NCI-H2171 treated with DMSO at 0.1 percent for 48 hours (cell line): Measurements from ENCODE around the gene GSPT1.
A peak's percentile ranks its signal among the peaks of the same experiment; 100 is the strongest.
"Not testable (repeated sequence)": the region's sequence is repeated elsewhere in the genome, so short reads cannot be mapped to it uniquely, and the experiment has no call there.

Experiments
- DNase-seq: peaks from one replicate; lab custom pipeline; 2025; lab: John Stamatoyannopoulos, UW

GSPT1 gene

GRCh38 chr16:11857161-11857560, 58.6 kb downstream of the GSPT1 start:
- no peak for DNase-seq

GRCh38 chr16:11852092-11852809, 63.5 kb downstream of the GSPT1 start:
- DNase-seq: no peak

- peak; percentile 92 for DNase-seq
Observed at GRCh38 chr16:11851294-11852091, 64.3 kb downstream of the GSPT1 start, which contains the start of gene RSL1D1. Gene RSL1D1 (minus strand): TSS chr16:11851542. CDS start chr16:11851512, 30 bp downstream.

- no peak for DNase-seq
Observed at GRCh38 chr16:11848842-11849241, 66.9 kb downstream of the GSPT1 start.

GRCh38 chr16:11844499-11844898, 71.3 kb downstream of the GSPT1 start:
- no peak for DNase-seq

- no peak for DNase-seq
Observed at GRCh38 chr16:11843861-11844260, 71.9 kb downstream of the GSPT1 start.

GRCh38 chr16:11843206-11843605, 72.5 kb downstream of the GSPT1 start:
- DNase-seq: no peak

GRCh38 chr16:11841026-11841425, 74.7 kb downstream of the GSPT1 start:
- DNase-seq: no peak

GRCh38 chr16:11836650-11837244, 79.0 kb downstream of the GSPT1 start:
- no peak for DNase-seq

GRCh38 chr16:11835891-11836649, 79.7 kb downstream of the GSPT1 start:
- peak; percentile 78 for DNase-seq

- DNase-seq: no peak
Observed at GRCh38 chr16:11835309-11835708, 80.4 kb downstream of the GSPT1 start.

- DNase-seq: peak; percentile 24
Observed at GRCh38 chr16:11833951-11834695, 81.6 kb downstream of the GSPT1 start.

GRCh38 chr16:11828696-11829095, 87.1 kb downstream of the GSPT1 start:
- DNase-seq: no peak

GRCh38 chr16:11825520-11826165, 90.1 kb downstream of the GSPT1 start:
- DNase-seq: not testable (repeated sequence)

GRCh38 chr16:11824362-11824761, 91.4 kb downstream of the GSPT1 start:
- DNase-seq: no peak

- not testable (repeated sequence) for DNase-seq
Observed at GRCh38 chr16:11823645-11824044, 92.1 kb downstream of the GSPT1 start.

GRCh38 chr16:11819798-11820197, 96.0 kb downstream of the GSPT1 start:
- no peak for DNase-seq

GRCh38 chr16:11818970-11819369, 96.8 kb downstream of the GSPT1 start:
- not testable (repeated sequence) for DNase-seq
